H9 (cell line): ENCODE measurements around the gene KCTD16. TPM values are rescaled to one million over a fixed set of nuclear protein-coding genes. Genes with fewer than 3 reads are reported as not detected.

Source experiments
- DNase-seq: peaks from one replicate; pipeline ENCODE4 v3.0.0-alpha.2; 2017
- H2AFZ ChIP-seq: one replicate; pipeline ENCODE4 v1.6.1; 2013; ENCODE audit warnings: mild to moderate bottlenecking, low read length, control low read depth, moderate library complexity
- H2AK5ac ChIP-seq: 2 replicates; pipeline ENCODE4 v1.6.1; 2013; ENCODE audit warnings: low read length, control low read depth, mixed read lengths; ENCODE audit not compliant: insufficient read length
- H2BK120ac ChIP-seq: one replicate; pipeline ENCODE4 v1.6.1; 2013; ENCODE audit warnings: low read depth, mild to moderate bottlenecking, low read length, control low read depth, inconsistent platforms; ENCODE audit not compliant: poor library complexity, severe bottlenecking
- H2BK12ac ChIP-seq: 2 replicates; pipeline ENCODE4 v1.6.1; 2013; ENCODE audit warnings: low read length, control low read depth, mixed read lengths, low read depth; ENCODE audit not compliant: insufficient read length
- H2BK15ac ChIP-seq: 2 replicates; pipeline ENCODE4 v1.6.1; 2013; ENCODE audit warnings: low read depth, low read length, control low read depth
- H2BK20ac ChIP-seq: one replicate; pipeline ENCODE4 v1.6.1; 2013; ENCODE audit warnings: low read depth, mild to moderate bottlenecking, low read length, control low read depth, inconsistent platforms; ENCODE audit not compliant: poor library complexity, severe bottlenecking
- H2BK5ac ChIP-seq: 2 replicates; pipeline ENCODE4 v1.6.1; 2013; ENCODE audit warnings: low read length, control low read depth, mixed read lengths; ENCODE audit not compliant: insufficient read length
- H3K14ac ChIP-seq: 2 replicates; pipeline ENCODE4 v1.6.1; 2013; ENCODE audit warnings: low read length, control low read depth; ENCODE audit not compliant: insufficient read depth
- H3K18ac ChIP-seq: 2 replicates; pipeline ENCODE4 v1.6.1; 2013; ENCODE audit warnings: low read depth, mild to moderate bottlenecking, mixed read lengths, low read length, control low read depth; ENCODE audit not compliant: insufficient read length
- H3K23ac ChIP-seq: 2 replicates; pipeline ENCODE4 v1.6.1; 2013; ENCODE audit warnings: low read length, control low read depth, mixed read lengths, low read depth; ENCODE audit not compliant: insufficient read length
- H3K23me2 ChIP-seq: 2 replicates; pipeline ENCODE4 v1.6.1; 2013; ENCODE audit warnings: low read depth, mild to moderate bottlenecking, mixed read lengths, low read length, control low read depth; ENCODE audit not compliant: insufficient read length, poor library complexity, severe bottlenecking
- H3K27ac ChIP-seq: 2 replicates; pipeline ENCODE4 v1.5.1; 2013; ENCODE audit warnings: low read length, control low read depth, mixed read lengths, low read depth; ENCODE audit not compliant: insufficient read length
- H3K27me3 ChIP-seq: 2 replicates; pipeline ENCODE4 v1.6.1; 2013; ENCODE audit warnings: low read length, control low read depth, inconsistent platforms; ENCODE audit not compliant: insufficient read depth
- H3K4ac ChIP-seq: 2 replicates; pipeline ENCODE4 v1.6.1; 2013; ENCODE audit warnings: low read depth, mild to moderate bottlenecking, control low read depth, inconsistent platforms, low read length, moderate library complexity
- H3K4me1 ChIP-seq: 2 replicates; pipeline ENCODE4 v1.6.1; 2013; ENCODE audit warnings: low read length, control low read depth, inconsistent platforms; ENCODE audit not compliant: insufficient read depth
- H3K4me2 ChIP-seq: 2 replicates; pipeline ENCODE4 v1.6.1; 2013; ENCODE audit warnings: low read length, control low read depth, mixed read lengths; ENCODE audit not compliant: insufficient read length, insufficient read depth
- H3K56ac ChIP-seq: 2 replicates; pipeline ENCODE4 v1.6.1; 2013; ENCODE audit warnings: low read depth, mild to moderate bottlenecking, mixed read lengths, low read length, control low read depth; ENCODE audit not compliant: insufficient read length
- H3K79me1 ChIP-seq: 2 replicates; pipeline ENCODE4 v1.6.1; 2013; ENCODE audit warnings: low read depth, mild to moderate bottlenecking, moderate library complexity, low read length, control low read depth, inconsistent platforms; ENCODE audit not compliant: insufficient read depth, poor library complexity, severe bottlenecking
- H3K79me2 ChIP-seq: 2 replicates; pipeline ENCODE4 v1.6.1; 2013; ENCODE audit warnings: low read length, control low read depth, inconsistent platforms; ENCODE audit not compliant: insufficient read depth
- H3K9ac ChIP-seq: 2 replicates; pipeline ENCODE4 v1.6.1; 2013; ENCODE audit warnings: low read length, control low read depth, mixed read lengths; ENCODE audit not compliant: insufficient read length; ENCODE audit errors: extremely low read depth
- H3K9me3 ChIP-seq: one replicate; pipeline ENCODE4 v1.6.1; 2013; ENCODE audit warnings: low read depth, low read length, inconsistent platforms; ENCODE audit not compliant: control insufficient read depth
- H3T11ph ChIP-seq: one replicate; pipeline ENCODE4 v1.6.1; 2013; ENCODE audit warnings: mild to moderate bottlenecking, low read length, control low read depth, inconsistent platforms
- H4K20me1 ChIP-seq: one replicate; pipeline ENCODE4 v1.6.1; 2013; ENCODE audit not compliant: control insufficient read depth, insufficient read length, insufficient read depth
- H4K5ac ChIP-seq: 2 replicates; pipeline ENCODE4 v1.6.1; 2013; ENCODE audit warnings: low read depth, mild to moderate bottlenecking, mixed read lengths, low read length, control low read depth; ENCODE audit not compliant: insufficient read length
- H4K8ac ChIP-seq: replicated peaks from 2 replicates; pipeline ENCODE4 v1.6.1; 2013; ENCODE audit warnings: low read length, control low read depth, mixed read lengths, low read depth; ENCODE audit not compliant: insufficient read length
- H4K91ac ChIP-seq: 2 replicates; pipeline ENCODE4 v1.6.1; 2013; ENCODE audit warnings: low read depth, mild to moderate bottlenecking, moderate library complexity, mixed read lengths, low read length, control low read depth; ENCODE audit not compliant: insufficient read length
- H3K27ac Mint-ChIP-seq, 3 experiments: 2 replicates in 2 of 3; 3 replicates in 1 of 3; pipeline ENCODE4 v1.8.0; 2020 to 2021; ENCODE audit warnings: mixed read lengths in 3 of 3, mild to moderate bottlenecking in 1 of 3, moderate library complexity in 1 of 3
- H3K27me3 Mint-ChIP-seq: 2 replicates; pipeline ENCODE4 v1.8.0; 2021; ENCODE audit warnings: low read depth, mild to moderate bottlenecking, moderate library complexity, mixed read lengths
- H3K36me3 Mint-ChIP-seq, 3 experiments: 2 replicates in 2 of 3; 3 replicates in 1 of 3; pipeline ENCODE4 v1.8.0; 2020 to 2021; ENCODE audit warnings: low read depth in 3 of 3, mixed read lengths in 3 of 3; ENCODE audit not compliant: insufficient read depth in 1 of 3
- H3K4me1 Mint-ChIP-seq, 2 experiments: 2 replicates each; pipeline ENCODE4 v1.8.0; 2020; ENCODE audit warnings: mixed read lengths in 2 of 2
- H3K4me3 Mint-ChIP-seq, 2 experiments: 2 replicates in 1 of 2; 3 replicates in 1 of 2; pipeline ENCODE4 v1.8.0; 2020 to 2021; ENCODE audit warnings: mild to moderate bottlenecking in 2 of 2, mixed read lengths in 2 of 2, moderate library complexity in 1 of 2
- H3K9me3 Mint-ChIP-seq, 2 experiments: 2 replicates in 1 of 2; 3 replicates in 1 of 2; pipeline ENCODE4 v1.8.0; 2020; ENCODE audit warnings: mild to moderate bottlenecking in 2 of 2, mixed read lengths in 2 of 2, moderate library complexity in 1 of 2
- CTCF ChIP-seq: fragments of 200-600 bp; sonication (generic); conservative IDR thresholded peaks from 3 replicates; pipeline ENCODE4 v1.8.0; 2021; ENCODE audit warnings: antibody characterized with exemption, mild to moderate bottlenecking
- WGBS: extraction: QIAGEN DNeasy Blood & Tissue Kit; methylation state at CpG from one replicate; pipeline ENCODE4 v1.1.7; 2013; ENCODE audit warnings: missing lambda C conversion rate, low lambda C conversion rate, mixed read lengths; ENCODE audit not compliant: insufficient read length; ENCODE audit errors: extremely low coverage; 5-methylcytosine and 5-hydroxymethylcytosine counted together
- total RNA-seq: library from RNA; stranded (reverse); gene quantifications from 2 replicates; pipeline ENCODE4 v1.2.1, GENCODE V29; 2021

KCTD16 gene
- total RNA-seq, 1 experiment from 2014 or later = 0.09 TPM

DNA sequence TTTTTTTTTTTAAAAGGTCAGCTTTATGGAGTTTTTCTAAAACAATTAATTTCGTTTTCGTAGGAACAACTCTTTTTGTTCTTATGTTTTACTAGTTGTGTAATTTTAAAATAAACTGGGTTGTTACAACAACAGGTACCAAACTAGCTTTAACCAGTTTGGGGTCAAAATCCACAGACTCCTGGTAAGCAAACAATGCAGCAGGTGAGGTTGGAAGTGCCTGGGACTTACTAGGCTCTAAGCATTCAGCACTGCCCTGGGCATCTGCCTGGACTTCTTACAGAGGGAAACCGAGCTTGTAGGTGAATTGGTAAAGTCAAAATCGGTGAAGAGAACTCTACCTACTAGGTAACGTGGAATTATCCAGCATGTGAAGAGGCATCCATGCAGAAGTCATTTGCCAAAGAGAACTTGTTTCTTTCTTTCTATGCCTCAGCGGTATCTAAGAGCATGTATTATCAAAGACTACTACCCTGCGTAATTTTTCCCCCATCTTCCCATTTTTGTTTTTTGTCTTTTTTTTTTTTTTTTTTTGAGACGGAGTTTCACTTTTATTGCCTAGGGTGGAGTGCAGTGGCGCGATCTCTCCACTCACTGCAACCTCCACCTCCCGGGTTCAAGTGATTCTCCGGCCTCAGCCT is 145.4 kb downstream of the KCTD16 start:
- Histone ChIP-seq H3K4ac (no peak overlapping the region), H4K8ac (no peak overlapping the region), H3T11ph (no peak overlapping the region), H3K27me3 (no peaks in the 10 kb centered on the region), H4K20me1 (no peaks in the 10 kb centered on the region), H3K9me3 (no peaks in the 10 kb centered on the region), H2BK20ac (no peak overlapping the region), H3K9ac (no peak overlapping the region), H3K4me2 (no peak overlapping the region), H2BK120ac (no peak overlapping the region), H4K91ac (no peak overlapping the region), H3K23me2 (no peaks in the 10 kb centered on the region), H3K18ac (no peak overlapping the region), H3K56ac (no peak overlapping the region), H3K14ac (no peak overlapping the region), H3K79me2 (no peaks in the 10 kb centered on the region), H2AFZ (no peak overlapping the region), H3K23ac (no peak overlapping the region), H2AK5ac (no peak overlapping the region), H2BK15ac (no peak overlapping the region), H2BK12ac (no peak overlapping the region), H2BK5ac (no peak overlapping the region), H3K4me1 (peaks cover 3% of the 10 kb centered on the region; the same call in 1 of the 2 replicates), H4K5ac (no peak overlapping the region), H3K27ac (no peak overlapping the region), H3K79me1 (no peaks in the 10 kb centered on the region)
- no peaks in the 10 kb centered on the region for H3K9me3 Mint-ChIP-seq
- peaks cover 5% of the 10 kb centered on the region; the same call in 1 of the 2 replicates for H3K27me3 Mint-ChIP-seq
- no peak for TF ChIP-seq CTCF
- H3K4me1 Mint-ChIP-seq = peaks cover 18 to 23% of the 10 kb centered on the region in 2 experiments
- no peak for DNase-seq
- no CpG with 5 or more reads among the region's 12 CpGs for WGBS
- no peak overlapping the region for H3K4me3 Mint-ChIP-seq
- H3K27ac Mint-ChIP-seq = peak overlapping the region in 1 of 3 experiments; percentile 34; a peak in 2 of 7 replicates
- no peaks in the 10 kb centered on the region; a peak in 1 of 7 replicates for H3K36me3 Mint-ChIP-seq
